Stimulated activated CD8-positive, alpha-beta memory T cell treated with anti-CD3 and anti-CD28 coated beads, Interleukin-15, amount 100 ng/mL, for 4 hours (primary cell): ENCODE measurements around the gene TMCC1.
"Not testable (repeated sequence)": the region's sequence is repeated elsewhere in the genome, so short reads cannot be mapped to it uniquely, and the experiment has no call there.

ENCODE experiments used
- DNase-seq, 2 donors: peaks; one replicate each; pipeline ENCODE4 v3.0.0-alpha.2; 2020; ENCODE audit warnings: low read depth in 2 of 2

The TMCC1 gene

DNA sequence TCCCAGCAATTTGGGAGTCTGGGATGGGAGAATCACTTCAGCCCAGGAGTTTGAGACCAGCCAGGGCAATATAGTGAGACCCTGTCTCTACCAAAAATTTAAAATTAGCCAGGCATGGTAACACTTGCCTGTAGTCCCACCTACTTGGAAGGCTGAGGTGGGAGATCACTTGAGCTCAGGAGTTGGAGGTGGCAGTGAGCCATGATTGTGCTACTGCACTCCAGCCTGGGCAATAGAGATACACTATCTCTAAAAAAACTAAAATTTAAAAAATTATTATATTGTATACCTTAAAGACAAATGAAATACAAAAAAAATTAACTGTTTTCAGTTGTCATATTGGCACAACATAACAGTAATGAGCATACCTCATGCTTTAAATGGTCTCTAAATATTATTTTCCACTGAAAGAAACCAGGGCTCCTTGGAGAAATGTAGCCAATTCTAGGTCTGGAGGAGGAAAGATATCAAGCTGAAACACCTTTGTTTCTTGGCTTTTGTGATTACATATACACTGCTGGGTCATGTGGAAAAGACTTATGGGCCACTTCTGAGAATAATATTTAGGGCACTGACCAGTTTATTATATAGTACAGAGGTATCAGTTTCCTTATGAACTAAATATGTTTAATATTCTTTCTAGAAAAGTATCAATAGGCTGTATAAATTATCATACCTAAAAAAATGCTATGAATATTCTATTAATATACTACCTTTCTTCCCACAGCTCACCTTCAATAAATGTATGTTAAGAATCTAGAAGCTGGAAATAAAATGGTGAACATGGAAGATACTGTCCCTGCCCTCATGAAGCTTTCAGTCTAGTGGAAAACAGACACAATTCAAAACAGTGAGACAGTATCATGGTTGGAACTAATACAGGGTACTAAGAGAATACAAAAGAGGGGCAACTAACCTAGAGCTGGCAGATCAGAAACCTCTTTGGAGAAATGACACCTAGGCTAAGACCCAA is 119.5 kb downstream of the TMCC1 start:
- DNase-seq, result no peak

DNA sequence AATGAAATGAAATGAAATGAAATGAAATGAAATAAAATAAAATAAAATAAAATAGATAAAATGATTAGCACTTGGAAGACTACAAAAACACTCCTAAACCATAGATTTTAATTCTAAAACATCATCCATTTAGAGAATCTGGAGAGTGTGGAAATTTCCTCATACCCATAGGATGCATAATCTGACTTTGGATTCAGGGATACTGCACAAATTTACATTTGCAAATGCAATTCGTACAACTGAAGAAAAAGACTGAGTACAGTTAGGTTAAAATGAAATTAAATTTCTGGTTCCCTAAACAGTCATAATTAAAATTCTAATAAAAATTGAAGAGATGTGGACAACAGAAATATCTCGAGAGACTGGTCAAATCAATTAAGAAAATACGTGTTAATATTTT is 122.9 kb downstream of the TMCC1 start:
- DNase-seq, result no peak

DNA sequence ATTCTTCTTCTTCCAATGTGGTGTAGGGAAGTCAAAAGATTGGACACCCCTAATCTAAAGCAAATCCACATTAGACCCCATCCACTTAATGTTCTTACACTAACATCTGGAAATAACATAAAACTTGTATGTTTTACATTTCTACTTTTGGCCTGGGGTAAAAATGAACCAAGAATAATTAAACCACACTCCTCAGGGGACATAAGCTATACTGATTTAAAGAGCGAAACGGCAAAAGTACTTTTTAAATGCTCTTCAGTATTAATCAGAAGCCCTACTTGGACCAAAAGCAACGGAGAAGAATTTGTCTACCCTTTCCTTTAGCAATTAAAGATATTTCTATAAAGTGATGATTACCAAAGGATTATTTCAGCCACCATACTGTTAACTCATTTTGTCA is 123.9 kb downstream of the TMCC1 start:
- no peak for DNase-seq

DNA sequence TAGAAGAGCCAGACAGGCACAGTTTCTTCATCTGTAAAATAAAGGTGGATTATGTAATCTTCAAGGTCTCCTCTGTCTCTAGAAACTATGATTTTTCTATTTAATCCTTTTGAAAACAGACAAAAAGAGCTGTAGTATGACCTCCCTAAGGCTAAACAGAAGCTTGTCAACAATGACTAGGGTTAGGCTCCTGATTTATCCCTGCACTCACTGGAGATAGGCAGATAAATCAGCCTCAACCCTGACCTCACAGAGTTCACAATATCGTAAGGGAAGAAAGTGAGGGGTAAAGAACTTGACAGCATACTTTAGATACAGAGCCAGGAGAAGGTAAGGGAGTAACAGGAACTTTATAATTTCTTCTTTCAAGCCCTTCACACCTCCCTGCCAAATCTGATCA is 124.8 kb downstream of the TMCC1 start:
- DNase-seq, result no peak

DNA sequence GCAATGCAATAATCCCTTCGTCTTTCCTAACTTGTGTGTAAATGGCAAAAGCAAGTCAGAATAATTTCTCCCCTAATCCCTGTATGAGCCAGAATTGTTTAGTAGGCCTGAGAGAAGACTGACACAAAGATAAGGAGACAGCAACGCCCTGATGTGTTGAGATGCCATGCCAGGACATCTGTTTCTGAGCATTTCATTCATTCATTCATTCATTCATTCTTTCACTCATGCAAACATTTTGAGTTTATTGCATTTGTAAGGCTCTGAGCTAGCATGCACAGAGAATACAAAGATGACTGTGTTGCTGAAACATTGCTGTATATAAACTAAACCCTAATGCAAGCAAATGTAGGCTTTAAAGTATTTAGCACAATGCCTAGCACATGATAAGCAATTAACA is 127.4 kb downstream of the TMCC1 start:
- DNase-seq, result no peak

DNA sequence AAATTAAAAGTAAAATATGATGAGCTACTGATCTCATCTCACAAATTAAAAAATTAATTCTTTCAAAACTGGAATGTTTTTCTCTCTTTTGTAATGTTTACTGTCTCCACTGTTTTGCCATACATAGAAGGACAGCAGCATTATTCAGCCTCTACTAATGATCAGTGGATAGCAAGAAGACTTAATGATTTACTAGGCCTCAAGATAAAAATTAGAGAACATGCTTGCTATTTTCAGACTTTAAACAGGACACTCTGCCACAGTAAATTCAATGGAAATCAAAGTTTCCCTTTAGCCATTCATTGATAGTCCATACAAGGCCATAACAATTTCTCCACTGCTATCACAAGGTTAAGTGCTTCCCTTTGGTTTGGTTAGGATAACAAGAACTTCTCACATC is 129.4 kb downstream of the TMCC1 start:
- DNase-seq, result no peak

DNA sequence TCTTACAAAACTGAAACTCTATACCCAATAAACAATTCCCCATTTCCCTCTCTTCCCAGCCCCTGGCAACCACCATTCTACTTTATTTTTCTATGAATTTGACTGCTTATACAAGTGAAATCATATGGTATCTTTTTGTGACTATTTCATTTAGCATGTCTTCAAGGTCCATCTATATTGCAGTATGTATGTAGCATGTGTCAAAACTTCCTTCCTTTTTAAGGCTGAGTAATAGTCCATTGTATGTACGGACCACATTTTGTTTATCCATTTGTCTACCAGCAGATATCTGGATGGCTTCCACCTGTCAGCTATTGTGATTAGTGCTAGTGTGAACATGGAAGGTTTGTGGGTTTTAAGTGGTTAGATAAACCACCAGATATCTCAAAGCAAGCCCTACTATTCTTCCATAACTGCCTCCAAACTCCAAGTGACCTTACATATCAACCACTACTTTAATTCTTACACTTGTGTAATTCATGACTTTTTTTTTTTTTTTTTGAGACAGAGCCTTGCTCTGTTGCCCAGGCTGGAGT is 134.7 kb downstream of the TMCC1 start:
- DNase-seq, result no peak

DNA sequence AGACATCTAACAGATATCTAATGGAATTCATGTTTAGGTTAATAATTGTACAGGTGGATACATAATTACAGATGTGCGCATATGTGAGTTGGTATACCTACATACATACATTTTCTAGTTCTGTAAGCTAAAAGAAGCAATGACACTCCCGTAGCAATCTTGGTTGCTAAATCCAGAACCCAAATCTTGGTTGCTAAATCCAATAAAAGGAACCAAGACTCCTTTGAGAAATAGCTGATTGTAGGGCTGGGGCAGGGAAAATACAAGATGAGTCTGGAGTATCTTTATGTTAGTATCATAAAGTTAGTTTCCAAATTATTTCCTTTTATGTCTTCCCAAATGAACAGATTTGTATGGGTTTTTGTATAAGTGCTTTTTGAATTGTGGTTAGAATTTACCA is 135.2 kb downstream of the TMCC1 start:
- DNase-seq, result no peak

DNA sequence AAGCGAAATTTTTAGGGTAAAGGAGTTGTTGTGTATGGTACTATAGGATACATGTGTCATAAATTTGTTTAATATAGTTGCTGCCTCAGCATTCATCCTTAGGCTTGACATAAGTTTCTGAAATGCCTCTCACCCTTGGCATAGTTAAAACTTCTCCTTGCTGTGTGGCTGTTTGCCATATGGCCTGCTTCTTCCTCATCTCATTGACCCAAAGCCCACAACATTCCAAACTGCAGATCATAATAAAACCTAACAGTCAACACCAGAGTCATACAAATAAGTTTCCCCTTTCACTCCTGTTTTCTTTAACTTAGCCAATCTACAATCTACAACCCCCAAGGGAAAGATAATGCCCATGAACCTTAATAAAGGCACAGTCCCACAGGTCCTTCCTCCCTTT is 136.6 kb downstream of the TMCC1 start:
- no peak for DNase-seq

DNA sequence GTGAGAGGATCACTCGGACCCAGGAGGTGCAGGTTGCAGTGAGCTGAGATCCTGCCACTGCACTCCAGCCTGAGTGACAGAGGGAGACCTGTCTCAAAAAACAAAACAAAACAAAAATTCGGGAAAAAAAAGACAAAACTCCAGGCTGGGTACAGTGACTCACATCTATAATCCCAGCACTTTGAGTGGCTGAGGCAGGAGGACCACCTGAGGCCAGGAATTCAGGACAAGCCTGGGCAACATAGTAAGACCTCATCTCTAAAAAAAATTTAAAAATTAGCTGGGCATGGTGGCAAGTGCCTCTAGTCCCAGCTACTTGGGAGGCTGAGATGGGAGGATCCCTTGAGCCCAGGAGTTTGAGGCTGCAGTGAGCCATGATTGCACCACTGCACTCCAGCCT is 142.4 kb downstream of the TMCC1 start:
- DNase-seq, result not testable (repeated sequence)

DNA sequence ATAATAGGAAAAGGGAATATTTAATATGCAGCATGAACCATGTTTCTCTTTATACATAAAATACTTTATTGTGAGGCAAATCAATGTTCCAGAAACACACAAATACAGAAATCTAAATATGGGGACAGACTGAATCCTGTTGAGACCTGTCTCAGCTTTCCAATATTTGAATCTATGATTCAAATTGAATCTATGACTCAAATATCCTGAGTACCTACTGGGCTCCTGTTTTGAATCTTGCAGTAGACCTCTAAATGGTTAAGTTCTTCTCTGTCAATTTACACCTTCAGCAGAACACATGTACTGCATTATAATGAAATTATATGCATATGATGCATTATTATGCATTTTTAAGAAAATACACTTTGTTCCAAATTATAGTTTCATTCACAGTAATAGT is 143.8 kb downstream of the TMCC1 start:
- DNase-seq, result no peak

DNA sequence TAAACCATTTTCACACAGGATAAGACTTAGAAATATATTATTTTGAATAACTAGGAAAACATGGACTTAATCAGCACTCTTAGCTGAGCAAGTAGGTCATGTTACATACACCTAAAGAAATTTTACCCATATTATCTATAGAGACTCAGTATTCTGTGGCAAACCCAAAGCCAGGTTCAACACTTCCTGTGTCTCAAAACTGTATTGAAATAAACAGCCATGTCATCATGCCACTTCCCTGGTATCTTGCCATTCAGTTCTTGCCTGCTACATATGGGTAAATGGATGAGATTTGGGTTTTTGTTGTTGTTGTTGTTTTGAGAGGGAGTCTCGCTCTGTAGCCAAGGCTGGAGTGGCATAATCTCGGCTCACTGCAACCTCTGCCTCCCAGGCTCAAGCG is 145.5 kb downstream of the TMCC1 start:
- no peak for DNase-seq

DNA sequence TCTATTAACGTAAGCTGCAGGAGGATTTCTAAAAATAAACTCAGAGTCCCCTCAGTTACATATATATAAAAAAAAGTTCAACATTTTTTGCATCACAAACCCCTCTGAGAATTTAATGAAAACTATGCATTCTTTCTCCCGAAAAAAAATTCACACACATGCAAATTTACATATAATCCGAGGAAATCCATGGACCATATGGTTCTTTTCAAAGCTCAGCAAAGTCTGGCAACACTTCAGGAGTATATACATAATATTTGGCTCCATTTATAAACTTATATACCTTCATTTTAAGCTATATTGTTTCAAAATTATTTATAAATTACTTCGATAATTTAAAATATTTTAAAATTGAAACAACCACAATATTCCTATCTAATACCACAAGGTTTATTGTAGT is 146.4 kb downstream of the TMCC1 start:
- no peak for DNase-seq

DNA sequence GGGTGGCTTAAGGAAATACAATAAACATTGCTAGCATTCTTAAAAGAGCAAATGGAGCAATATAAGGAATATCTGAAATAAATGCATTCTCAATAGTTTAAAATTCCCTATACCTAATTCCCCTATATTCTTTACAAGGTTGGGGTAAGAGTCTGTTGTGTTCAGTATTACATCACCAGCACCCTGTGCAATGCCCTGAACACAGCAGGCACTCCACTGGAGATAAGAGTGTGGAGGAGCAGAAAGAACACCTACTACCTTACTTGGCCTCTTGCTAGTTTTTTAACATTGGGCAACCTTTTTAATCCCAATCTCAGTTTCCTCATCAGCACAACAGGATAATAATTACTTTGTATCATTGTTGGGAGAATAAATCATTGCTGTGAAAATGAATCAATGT is 146.9 kb downstream of the TMCC1 start:
- DNase-seq, result no peak

DNA sequence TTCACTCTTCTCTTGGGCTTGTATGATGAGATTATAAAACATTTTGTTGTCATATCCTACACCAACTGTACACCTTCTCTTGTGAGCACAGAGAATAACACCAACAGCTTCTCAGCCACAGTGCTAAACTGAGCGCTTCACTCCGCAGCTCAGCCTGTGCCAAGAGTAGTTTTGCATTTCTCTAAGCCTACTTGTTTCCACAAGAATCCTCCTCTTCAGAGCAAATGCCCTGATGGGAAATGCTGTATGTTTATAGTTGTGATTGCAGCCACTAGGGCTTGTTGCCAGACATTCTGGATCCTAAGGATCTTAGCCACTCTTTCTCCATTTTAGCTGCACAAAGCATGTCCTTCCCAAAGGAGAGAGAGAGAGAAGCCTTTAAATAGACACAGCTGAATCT is 148.3 kb downstream of the TMCC1 start:
- DNase-seq, result no peak

DNA sequence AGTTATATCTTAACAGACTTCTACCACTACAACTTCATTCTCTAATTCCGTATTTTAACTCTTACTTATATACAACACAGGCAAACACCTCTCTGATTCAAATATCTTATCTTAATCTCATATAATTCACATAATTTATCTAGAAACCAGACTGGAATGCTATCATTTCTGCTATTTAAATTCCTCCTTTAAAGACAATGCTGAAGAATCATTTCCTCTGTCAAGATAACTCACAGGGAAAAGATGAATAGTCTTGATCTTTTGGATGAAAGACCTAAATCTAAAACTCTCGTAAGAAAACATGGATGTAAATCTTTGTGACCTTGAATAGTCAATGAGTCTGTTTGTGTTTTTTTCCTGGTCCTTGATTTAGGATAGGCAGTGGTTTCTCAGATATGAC is 151.7 kb downstream of the TMCC1 start:
- no peak for DNase-seq

DNA sequence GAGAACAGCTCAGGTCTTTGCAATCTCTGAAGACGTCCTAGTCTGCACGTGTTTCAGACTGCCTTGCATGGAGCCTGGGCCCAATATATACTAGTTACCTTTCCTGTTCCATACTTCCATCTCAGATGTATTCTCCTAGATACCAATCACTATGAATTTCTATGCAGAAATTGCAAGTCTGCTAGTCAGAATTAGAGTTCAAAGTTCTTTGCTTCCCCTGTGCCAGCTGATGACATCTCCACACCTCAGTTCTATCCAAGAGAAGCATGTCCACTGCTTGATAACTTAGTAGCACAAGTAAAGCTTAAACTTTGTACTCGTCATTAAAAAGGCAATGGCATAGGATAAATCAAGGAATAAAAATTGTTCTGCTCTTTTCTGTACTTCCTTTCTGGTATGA is 153.4 kb downstream of the TMCC1 start:
- no peak for DNase-seq

DNA sequence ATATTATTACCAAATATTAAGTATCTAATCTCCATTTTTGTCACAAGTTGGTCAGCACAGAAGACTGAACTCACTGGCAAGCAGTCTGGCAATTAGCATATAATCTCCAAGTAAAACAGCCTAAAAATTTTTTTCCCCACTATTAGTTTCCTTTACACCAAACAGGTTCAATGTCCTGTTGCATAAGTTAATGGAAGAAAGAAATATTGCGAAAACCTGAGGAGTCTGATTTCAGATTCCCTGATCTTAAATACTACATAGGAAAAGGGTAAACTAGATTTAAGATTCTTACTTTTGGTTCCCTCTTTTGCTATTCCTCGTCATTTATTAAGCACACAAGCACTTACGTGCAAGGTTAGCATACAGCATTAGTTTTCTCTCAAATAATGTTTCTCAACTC is 153.9 kb downstream of the TMCC1 start:
- DNase-seq, result no peak

DNA sequence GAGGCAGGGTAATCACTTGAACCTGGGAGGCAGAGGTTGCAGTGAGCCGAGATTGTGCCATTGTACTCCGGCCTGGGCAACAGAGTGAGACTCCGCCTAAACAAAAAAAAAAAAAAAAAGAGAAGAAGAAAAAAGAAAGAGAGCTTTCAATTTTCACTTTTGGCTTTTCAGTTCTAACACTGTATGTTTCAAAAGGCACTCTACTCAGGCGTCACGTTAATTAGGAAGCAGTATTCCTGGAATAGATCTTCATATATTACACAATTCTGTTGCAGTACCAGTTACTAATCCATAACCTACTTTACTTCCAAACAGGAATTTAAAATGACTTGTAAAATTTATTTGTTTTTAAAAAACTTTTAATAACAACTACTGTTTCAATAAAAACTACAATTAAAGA is 155.3 kb downstream of the TMCC1 start:
- DNase-seq, result no peak

DNA sequence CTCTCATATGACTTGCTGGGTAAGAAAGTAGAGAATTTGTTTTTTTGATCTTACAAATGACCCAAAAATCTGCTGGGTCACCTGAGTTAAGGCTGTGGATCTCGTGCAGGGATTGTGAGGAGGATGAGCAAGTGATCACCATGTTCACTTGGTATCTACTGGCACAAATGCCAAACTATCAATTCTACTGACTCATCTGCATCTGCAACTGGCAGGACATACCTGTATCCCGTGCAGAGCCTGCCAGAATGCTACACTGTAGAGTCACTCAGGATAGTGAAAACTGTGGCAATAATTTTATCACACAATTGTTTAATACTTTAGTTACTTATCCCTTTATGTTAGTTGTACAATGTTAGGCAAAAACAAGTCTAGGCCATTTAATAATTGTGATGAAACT is 157.4 kb downstream of the TMCC1 start:
- DNase-seq, result no peak

DNA sequence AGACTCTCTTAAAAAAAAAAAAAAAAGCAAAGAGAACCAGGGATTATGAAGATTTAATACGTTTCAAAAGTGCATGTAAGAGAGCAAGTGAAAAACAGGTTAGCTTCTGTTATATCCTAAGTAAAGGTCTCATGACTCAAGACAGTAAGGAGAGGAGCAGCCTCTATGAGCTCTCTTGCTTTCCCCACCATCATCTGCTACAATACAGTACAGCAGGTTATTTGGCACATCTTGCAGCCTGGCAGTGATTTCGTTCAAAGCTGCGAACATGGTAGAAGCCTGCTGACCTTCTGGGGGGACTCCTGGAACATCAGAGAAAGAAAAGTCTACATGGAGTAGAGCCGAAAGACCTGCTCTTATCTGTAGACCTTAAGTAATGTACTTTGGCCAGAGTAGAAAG is 157.9 kb downstream of the TMCC1 start:
- no peak for DNase-seq

DNA sequence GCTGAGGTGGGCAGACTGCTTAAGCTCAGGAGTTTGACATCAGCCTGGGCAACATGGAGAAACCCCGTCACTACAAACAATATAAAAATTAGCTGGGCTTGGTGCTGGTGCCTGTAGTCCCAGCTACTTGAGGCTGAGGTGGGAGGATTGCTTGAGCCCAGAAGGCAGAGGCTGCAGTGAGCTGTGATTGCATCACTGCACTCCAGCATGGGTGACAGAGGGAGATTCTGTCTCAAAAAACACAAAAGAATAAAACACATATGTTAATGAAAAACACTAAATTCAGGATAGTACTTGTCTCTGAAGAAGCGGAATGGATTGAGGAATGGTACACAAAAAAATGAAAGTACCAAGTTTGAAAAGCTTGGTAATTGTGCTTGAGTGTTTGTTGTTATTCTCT is 159.1 kb downstream of the TMCC1 start:
- no peak for DNase-seq

DNA sequence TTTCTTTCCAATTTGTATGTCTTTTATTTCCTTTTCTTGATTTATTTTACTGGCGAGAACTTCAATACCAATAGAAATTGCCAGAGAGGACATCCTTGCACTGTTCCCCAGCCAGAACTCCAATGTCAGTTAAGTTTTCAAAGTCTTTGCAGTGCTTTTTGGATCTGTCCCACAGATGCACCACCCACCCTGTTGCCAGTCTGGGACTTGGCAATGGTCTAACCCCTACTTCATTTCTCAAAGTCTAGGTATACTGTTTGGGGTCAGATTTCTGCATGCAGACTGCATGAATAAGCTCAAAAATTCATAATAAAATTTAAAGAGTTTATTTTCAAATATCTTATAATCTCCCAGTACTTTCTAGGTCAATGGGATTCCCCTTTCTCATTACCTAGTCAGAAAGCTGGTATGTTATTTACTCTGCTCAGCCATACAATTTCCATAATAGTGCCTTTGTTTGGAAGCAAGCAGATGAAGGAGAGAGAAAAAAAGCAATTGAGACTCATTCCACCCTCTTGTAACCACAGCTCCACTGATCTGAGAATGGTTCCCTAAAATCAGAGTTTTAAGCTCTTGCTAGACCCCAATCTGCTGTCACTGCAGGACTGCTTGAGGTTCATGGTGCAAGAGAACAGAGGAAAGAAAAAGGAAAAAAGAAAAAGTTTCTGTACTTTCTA is 161.2 kb downstream of the TMCC1 start:
- DNase-seq, result no peak
